Fibroblast of upper back skin (primary cell): ENCODE measurements around the gene TGFBI.

Source experiments
- DNase-seq: peaks from one replicate; pipeline ENCODE4 v3.0.0-alpha.2; 2013

Gene TGFBI

GRCh38 chr5:136094913-136095641 is 66.3 kb downstream of the TGFBI start:
- no peak for DNase-seq

DNA sequence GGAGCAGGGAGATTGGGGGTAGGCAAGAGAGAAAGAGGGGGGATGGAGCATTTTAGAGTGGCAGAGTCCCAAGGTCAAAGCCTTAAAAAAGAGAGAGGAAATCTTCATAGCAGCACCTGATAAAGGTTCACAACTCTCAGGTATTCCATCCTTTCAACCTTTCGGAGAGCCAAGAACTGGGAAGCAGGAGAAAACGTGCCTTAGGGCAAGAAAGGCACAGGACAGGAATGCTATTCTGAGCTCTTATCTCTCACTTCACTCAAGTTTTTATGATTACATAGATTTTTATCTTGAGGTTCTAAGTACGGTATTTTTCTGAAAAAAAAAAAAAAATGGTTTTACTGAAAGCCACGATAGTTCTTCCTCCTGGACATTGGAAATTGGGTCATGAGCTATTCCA is 69.4 kb downstream of the TGFBI start:
- DNase-seq = no peak

DNA sequence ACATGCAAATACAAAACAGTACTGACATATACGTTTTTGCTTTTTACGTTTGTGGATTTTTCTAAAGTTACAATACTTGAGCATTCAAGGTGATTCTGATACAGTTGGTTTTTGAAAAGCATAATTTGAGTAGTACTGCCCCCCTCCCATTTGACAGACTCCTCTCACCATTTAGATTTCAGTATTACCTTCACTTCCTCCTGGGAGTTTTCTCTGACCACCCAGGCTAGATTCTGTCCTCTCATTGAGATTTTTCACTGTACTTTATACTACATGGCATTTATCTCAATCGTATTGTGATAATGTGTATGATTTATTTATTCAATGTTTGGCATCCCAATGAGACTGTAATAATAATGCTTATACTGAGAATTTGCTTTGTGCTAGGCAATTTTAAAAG is 71.1 kb downstream of the TGFBI start:
- DNase-seq = no peak

DNA sequence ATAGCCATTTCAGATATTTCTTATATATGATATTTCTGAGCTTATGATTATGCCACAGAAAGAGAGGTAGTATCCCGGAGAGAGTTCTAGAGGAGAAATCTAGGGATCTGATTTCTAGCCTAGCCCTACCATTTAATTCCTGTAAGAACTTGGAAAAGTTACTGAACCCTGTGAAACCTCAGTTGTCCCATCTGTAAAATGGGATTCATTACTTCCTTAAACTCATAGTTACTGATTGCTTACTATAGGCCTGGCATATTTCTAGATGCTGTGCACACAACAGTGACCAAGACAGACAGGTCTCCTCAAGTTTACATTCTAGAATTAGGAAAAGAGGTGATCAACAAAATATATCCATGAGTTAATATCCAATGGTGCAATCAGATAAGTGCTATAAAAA is 73.1 kb downstream of the TGFBI start:
- DNase-seq = no peak

GRCh38 chr5:136103118-136103517 is 74.3 kb downstream of the TGFBI start:
- no peak for DNase-seq

DNA sequence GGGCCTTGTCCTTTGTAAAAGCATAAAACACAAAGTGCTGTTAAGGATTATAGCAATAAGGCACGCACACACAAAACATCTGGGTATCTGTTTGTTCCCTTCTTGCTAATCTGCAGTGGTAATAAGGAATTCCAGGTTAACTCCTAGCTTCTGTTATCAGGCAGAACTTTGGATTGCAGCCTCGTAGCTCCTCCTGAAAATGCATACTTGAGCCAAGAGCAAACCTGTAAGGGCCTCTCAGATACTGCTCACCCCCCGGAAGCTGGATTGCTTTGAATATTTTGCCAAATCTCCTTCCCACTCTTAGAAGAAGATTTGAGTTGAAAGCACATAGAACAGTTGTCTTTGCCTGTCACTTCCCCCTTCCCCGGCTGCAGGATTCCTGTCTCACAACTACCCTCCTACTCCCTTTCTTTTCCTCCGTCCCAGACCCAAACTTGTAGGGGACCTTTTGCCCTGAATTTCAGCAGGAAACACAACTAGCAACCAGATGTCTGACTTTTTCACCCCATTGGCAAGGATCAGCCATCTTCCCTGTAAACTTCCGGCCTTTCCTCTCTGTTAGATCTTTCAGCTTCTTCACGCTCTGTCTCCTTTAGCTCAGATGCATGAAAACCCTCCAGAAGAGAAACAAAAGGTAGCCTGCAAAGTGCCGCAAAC is 75.6 kb downstream of the TGFBI start:
- DNase-seq = no peak

GRCh38 chr5:136106351-136107031 is 77.7 kb downstream of the TGFBI start:
- DNase-seq = no peak

- no peak for DNase-seq
Observed at GRCh38 chr5:136108180-136108611, 79.4 kb downstream of the TGFBI start.

DNA sequence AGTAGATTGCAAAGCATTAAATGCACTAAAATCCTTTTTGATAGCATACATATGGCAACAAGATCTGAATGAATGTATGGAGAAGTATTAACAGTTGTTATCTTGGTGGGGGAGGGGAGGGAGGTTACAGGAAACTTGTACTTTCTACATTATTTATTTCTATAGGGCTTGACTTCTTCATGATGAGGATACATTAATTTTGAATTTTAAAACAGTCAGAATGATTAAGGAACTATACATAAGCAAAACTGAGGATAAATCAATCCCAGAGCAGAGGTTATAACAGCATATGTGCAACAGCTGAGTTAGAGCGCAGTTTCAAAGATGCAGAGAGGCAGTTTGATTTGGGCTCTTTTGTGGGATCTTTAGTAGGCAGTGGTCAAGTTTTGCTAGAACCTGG is 80.0 kb downstream of the TGFBI start:
- DNase-seq = no peak

DNA sequence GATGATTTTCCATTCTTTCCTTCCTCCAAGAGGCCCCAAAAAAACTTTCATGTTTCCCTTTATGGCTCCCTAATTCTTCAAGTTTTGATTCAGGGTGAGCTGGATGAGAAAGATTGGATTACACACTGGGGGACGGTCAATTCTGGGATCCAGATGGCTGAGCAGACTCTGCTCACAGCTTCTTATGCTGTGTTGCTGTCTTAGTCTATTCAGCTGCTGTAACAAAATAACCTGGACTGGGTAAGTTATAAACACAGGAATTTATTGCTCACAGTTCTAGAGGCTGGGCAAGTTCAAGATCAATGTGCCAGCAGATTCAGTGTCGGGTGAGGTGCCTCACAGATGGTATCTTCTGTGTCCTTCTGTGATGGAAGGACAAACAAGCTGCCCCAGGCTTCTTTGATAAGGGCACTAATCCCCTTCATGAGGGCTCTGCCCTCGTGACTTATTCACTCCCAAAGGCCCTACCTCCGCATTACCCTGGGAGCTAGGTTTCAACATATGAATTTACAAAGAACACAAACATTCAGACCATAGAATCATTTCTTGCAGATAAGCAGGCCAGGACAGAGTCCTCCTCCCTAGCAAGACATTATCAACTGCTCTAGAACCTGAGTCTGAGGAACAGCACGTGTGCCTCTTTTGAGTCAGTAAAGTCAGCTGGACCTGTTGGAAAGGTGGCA is 80.8 kb downstream of the TGFBI start:
- DNase-seq = no peak
